ENCODE measurements around the gene KIF13A. TPM values are rescaled to one million over a fixed set of nuclear protein-coding genes. Genes with fewer than 3 reads are reported as not detected.

KIF13A gene
- total RNA-seq, 1 donor from 2014 or later, result 43.0 TPM

- TF ChIP-seq POLR2AphosphoS5 (IDR thresholded peaks at IDR 0.05; ENCODE audit: insufficient read depth in 1 of 2, low read depth in 1 of 2) (no peak), POLR2A (IDR thresholded peaks at IDR 0.05) (no peak), CTCF (IDR thresholded peaks at IDR 0.05) (no peak)
- peaks cover 0 to 20% of the 10 kb centered on the region in 2 donors for H3K36me3 ChIP-seq
- intact Hi-C loops (cut with DNase I), result loop anchor here (10.0 kb wide), 1 partner anchor 289 kb away; the partner anchor contains the start of gene NHLRC1
Measured at GRCh38 chr6:17835784-17836183, 151.7 kb downstream of the KIF13A start.

GRCh38 chr6:17831135-17831534 is 156.3 kb downstream of the KIF13A start:
- no peak overlapping the region for H3K4me3 ChIP-seq
- H3K4me1 ChIP-seq, result no peaks in the 10 kb centered on the region
- peaks cover 0 to 52% of the 10 kb centered on the region in 2 donors for H3K36me3 ChIP-seq
- DNase-seq (ENCODE audit: extremely low spot score in 2 of 2), result no peak
- H3K9me3 ChIP-seq, result no peaks in the 10 kb centered on the region
- H3K27me3 ChIP-seq, result no peaks in the 10 kb centered on the region
- intact Hi-C loops (cut with DNase I), result loop anchor here (10.0 kb wide), 1 partner anchor 294 kb away; the partner anchor contains the start of gene NHLRC1
- TF ChIP-seq POLR2A (IDR thresholded peaks at IDR 0.05) (no peak), CTCF (IDR thresholded peaks at IDR 0.05) (no peak), POLR2AphosphoS5 (IDR thresholded peaks at IDR 0.05; ENCODE audit: insufficient read depth in 1 of 2, low read depth in 1 of 2) (no peak)
- H3K27ac ChIP-seq, result no peak overlapping the region

More at GRCh38 chr6:17835784-17836183, 151.7 kb downstream of the KIF13A start:
- H3K27me3 ChIP-seq, result no peaks in the 10 kb centered on the region
- no peak for DNase-seq (ENCODE audit: extremely low spot score in 2 of 2)
- no peak overlapping the region for H3K4me3 ChIP-seq
- no peaks in the 10 kb centered on the region for H3K4me1 ChIP-seq
- no peak overlapping the region for H3K27ac ChIP-seq
- H3K9me3 ChIP-seq, result no peaks in the 10 kb centered on the region

GRCh38 chr6:17829905-17830304 is 157.5 kb downstream of the KIF13A start:
- intact Hi-C loops (cut with DNase I), result loop anchor here (10.0 kb wide), 1 partner anchor 295 kb away; the partner anchor contains the start of gene NHLRC1
- Histone ChIP-seq H3K27ac (no peak overlapping the region), H3K36me3 (peaks cover 4 to 64% of the 10 kb centered on the region in 2 donors), H3K27me3 (no peaks in the 10 kb centered on the region), H3K4me1 (no peaks in the 10 kb centered on the region), H3K9me3 (no peaks in the 10 kb centered on the region), H3K4me3 (no peak overlapping the region)
- no peak for DNase-seq (ENCODE audit: extremely low spot score in 2 of 2)
- TF ChIP-seq CTCF (IDR thresholded peaks at IDR 0.05), result no peak
- TF ChIP-seq POLR2AphosphoS5 (IDR thresholded peaks at IDR 0.05; ENCODE audit: insufficient read depth in 1 of 2, low read depth in 1 of 2), result no peak
- TF ChIP-seq POLR2A (IDR thresholded peaks at IDR 0.05), result no peak

GRCh38 chr6:17828149-17828548 is 159.3 kb downstream of the KIF13A start:
- intact Hi-C loops (cut with DNase I), result no loop called here
- no peaks in the 10 kb centered on the region for H3K27me3 ChIP-seq
- H3K4me3 ChIP-seq, result no peak overlapping the region
- H3K36me3 ChIP-seq, result peaks cover 4 to 69% of the 10 kb centered on the region in 2 donors
- no peaks in the 10 kb centered on the region for H3K9me3 ChIP-seq
- no peak for DNase-seq (ENCODE audit: extremely low spot score in 2 of 2)
- H3K4me1 ChIP-seq, result no peaks in the 10 kb centered on the region
- no peak overlapping the region for H3K27ac ChIP-seq
- TF ChIP-seq POLR2A (IDR thresholded peaks at IDR 0.05) (no peak), CTCF (IDR thresholded peaks at IDR 0.05) (no peak), POLR2AphosphoS5 (IDR thresholded peaks at IDR 0.05; ENCODE audit: insufficient read depth in 1 of 2, low read depth in 1 of 2) (no peak)

GRCh38 chr6:17826301-17826700 is 161.1 kb downstream of the KIF13A start:
- no peak for TF ChIP-seq POLR2AphosphoS5 (IDR thresholded peaks at IDR 0.05; ENCODE audit: insufficient read depth in 1 of 2, low read depth in 1 of 2)
- TF ChIP-seq CTCF (IDR thresholded peaks at IDR 0.05), result no peak
- no peak for TF ChIP-seq POLR2A (IDR thresholded peaks at IDR 0.05)
- peaks cover 4 to 72% of the 10 kb centered on the region in 2 donors for H3K36me3 ChIP-seq
- intact Hi-C loops (cut with DNase I), result no loop called here
- H3K4me1 ChIP-seq, result no peaks in the 10 kb centered on the region
- H3K9me3 ChIP-seq, result no peaks in the 10 kb centered on the region
- no peaks in the 10 kb centered on the region for H3K27me3 ChIP-seq
- H3K4me3 ChIP-seq, result no peak overlapping the region
- DNase-seq (ENCODE audit: extremely low spot score in 2 of 2), result no peak
- H3K27ac ChIP-seq, result no peak overlapping the region

All from vagina (tissue), 2 donors.